GM23248 (cell line): ENCODE data around the gene THADA.

ENCODE experiments used
- EZH2 ChIP-seq: fragments of 200-600 bp; sonication (generic); IDR thresholded peaks from 2 replicates; pipeline ENCODE4 v1.6.1; 2018; ENCODE audit warnings: antibody characterized with exemption, mild to moderate bottlenecking; ENCODE audit not compliant: insufficient read depth, poor library complexity, severe bottlenecking
- EZH2phosphoT487 ChIP-seq: fragments of 200-600 bp; sonication (generic); IDR thresholded peaks from 2 replicates; pipeline ENCODE4 v1.6.1; 2018; ENCODE audit warnings: antibody characterized with exemption, moderate library complexity, mild to moderate bottlenecking, low read depth; ENCODE audit not compliant: insufficient read depth

DNA sequence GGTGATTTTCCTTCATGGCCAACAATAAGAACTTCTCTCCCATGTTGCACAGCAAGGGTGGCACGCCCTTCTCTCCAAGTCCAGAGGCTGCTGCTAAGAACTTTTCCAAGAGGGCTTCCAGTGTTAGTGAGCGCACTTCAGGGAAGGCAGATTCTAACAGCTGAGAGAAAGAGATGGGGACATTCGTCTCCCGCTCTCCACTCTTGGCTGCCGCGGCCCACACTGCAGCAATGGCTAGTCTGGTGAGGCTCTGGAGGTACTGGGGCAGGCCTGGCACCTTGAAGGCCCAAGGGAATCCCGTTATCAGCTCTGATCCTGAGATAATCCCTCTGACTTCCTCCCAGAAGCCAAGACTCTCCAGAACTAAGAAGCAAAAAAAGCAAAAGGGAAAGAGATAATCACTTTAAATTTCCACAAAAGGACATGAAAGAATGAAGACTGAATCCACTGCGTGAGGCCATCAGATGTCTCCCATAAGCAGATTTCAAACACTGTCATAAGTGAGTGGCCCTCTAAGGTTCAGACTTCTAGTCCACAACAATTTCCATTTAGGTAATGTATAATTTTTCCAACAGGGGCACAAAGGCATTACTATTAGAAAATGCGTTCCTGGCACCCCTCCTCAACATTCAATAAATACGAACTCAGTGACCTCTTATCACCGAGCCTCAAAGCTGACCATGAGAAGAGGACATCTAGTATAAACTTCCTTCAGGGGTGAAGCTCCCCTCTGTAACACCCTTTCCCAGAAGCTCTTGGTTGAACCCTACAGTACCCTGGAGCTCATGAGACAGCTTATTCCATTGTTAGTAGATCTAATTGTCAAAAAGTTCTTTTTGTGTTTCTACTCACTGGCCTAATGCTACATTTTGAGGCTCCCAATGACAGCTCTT, 302.7 kb downstream of the THADA start:
- TF ChIP-seq EZH2 (no peak), EZH2phosphoT487 (no peak)
